Vagina (tissue), 2 donors: ENCODE measurements around the gene RPS6KA1.
A peak's percentile ranks its signal among the peaks of the same experiment; 100 is the strongest.

Experiments used
- CTCF ChIP-seq, 3 experiments: fragments of 450-650 bp in 2 of 3; fragments of 200-600 bp in 1 of 3; sonication (generic) in 1 of 3; IDR thresholded peaks; one replicate each; pipeline ENCODE4 v1.5.1; 2017 to 2019; ENCODE audit warnings: antibody characterized with exemption in 3 of 3, mild to moderate bottlenecking in 2 of 3, moderate library complexity in 2 of 3
- POLR2A ChIP-seq, 2 donors: fragments of 450-650 bp; IDR thresholded peaks; one replicate each; pipeline ENCODE4 v1.6.1; 2017; ENCODE audit warnings: antibody characterized with exemption in 2 of 2, mild to moderate bottlenecking in 2 of 2, moderate library complexity in 2 of 2
- POLR2AphosphoS5 ChIP-seq, 2 donors: sonication (generic); formaldehyde crosslinking; IDR thresholded peaks; one replicate each; pipeline ENCODE4 v1.9.0; 2017; ENCODE audit warnings: antibody characterized with exemption in 2 of 2, mild to moderate bottlenecking in 2 of 2, low read depth in 1 of 2; ENCODE audit not compliant: insufficient read depth in 1 of 2

GRCh38 chr1:26500488-26501175, 28.9 kb upstream of the RPS6KA1 start:
- peak in 1 of 2 donors; percentile 81 for TF ChIP-seq POLR2AphosphoS5 (IDR thresholded peaks at IDR 0.05; ENCODE audit: insufficient read depth in 1 of 2, low read depth in 1 of 2)
- no peak for TF ChIP-seq CTCF (IDR thresholded peaks at IDR 0.05)
- no peak for TF ChIP-seq POLR2A (IDR thresholded peaks at IDR 0.05)
